NT2/D1 (cell line): Measurements from ENCODE around the gene ITGB6.

Source experiments
- YY1 ChIP-seq: IDR thresholded peaks from 2 replicates; pipeline ENCODE4 v1.6.1; 2011; ENCODE audit not compliant: insufficient read length, insufficient read depth
- ZNF274 ChIP-seq: IDR thresholded peaks from 2 replicates; pipeline ENCODE4 v1.6.1; 2011; ENCODE audit warnings: mild to moderate bottlenecking, low read depth, low read length

GRCh38 chr2:160238392-160238791 lies 38.3 kb upstream of the ITGB6 start:
- TF ChIP-seq ZNF274 = no peak
- no peak for TF ChIP-seq YY1
